Ovary (tissue), 10 donors: ENCODE results near the gene KBTBD4. TPM values are rescaled to one million over a fixed set of nuclear protein-coding genes. Genes with fewer than 3 reads are reported as not detected.

Source experiments
- DNase-seq, 5 donors: peaks; one replicate each; pipeline ENCODE4 v3.0.0-alpha.2; 2019 to 2020
- H3K27ac ChIP-seq, 2 donors: fragments of 200-600 bp; one replicate each; pipeline versions ENCODE4 v1.5.1 to v1.8.0; 2019 to 2022
- H3K27me3 ChIP-seq: fragments of 200-600 bp; one replicate; pipeline ENCODE4 v1.8.0; 2022
- H3K36me3 ChIP-seq: fragments of 200-600 bp; sonication (generic); one replicate; pipeline ENCODE4 v1.5.1; 2019
- H3K4me1 ChIP-seq: one replicate; pipeline ENCODE4 v1.8.1; 2013; ENCODE audit warnings: mild to moderate bottlenecking, moderate library complexity; ENCODE audit not compliant: insufficient read depth
- H3K4me3 ChIP-seq: fragments of 200-600 bp; sonication (generic); one replicate; pipeline ENCODE4 v1.5.1; 2017
- H3K9me3 ChIP-seq, 2 donors: fragments of 200-600 bp in 1 of 2; sonication (generic) in 1 of 2; one replicate each; pipeline versions ENCODE4 v1.5.1 to v1.8.1; 2013 to 2019; ENCODE audit warnings: mild to moderate bottlenecking in 1 of 2, moderate library complexity in 1 of 2
- EP300 ChIP-seq: sonication (generic); formaldehyde crosslinking; IDR thresholded peaks from one replicate; pipeline ENCODE4 v1.6.1; 2017; ENCODE audit warnings: antibody characterized with exemption
- POLR2A ChIP-seq: fragments of 450-650 bp; IDR thresholded peaks from one replicate; pipeline ENCODE4 v1.6.1; 2017; ENCODE audit warnings: antibody characterized with exemption, mild to moderate bottlenecking, moderate library complexity
- WGBS, 3 donors: extraction: QIAGEN DNeasy Blood & Tissue Kit in 1 of 3; methylation state at CpG; one replicate each; pipeline versions ENCODE4 v1.1.5 to v1.1.7; 2013 to 2017; 5-methylcytosine and 5-hydroxymethylcytosine counted together
- intact Hi-C, 4 donors: fragments of 100-400 bp; cut with DNase I; formaldehyde crosslinking; loops; one replicate each; pipeline versions ENCODE4 v1.11.0 to v1.15.1; 2022 to 2023
- long read RNA-seq, 3 donors: library from polyadenylated mRNA in 2 of 3; unstranded in 2 of 3; transcript quantifications; one replicate each; pipeline ENCODE4 v2.0.0 and lab custom pipeline, GENCODE V29; 2021 to 2026
- polyA plus RNA-seq, 2 donors: library from polyadenylated mRNA; stranded (reverse); fragments of 200-250 nt in 1 of 2; fragments of 350-450 nt in 1 of 2; fragmentation: Illumina TruSeq in 1 of 2; extraction: RNeasy Lipid Tissue Mini Kit (QIAGEN cat#74804) in 1 of 2; gene quantifications; one replicate each; pipeline ENCODE4 v1.2.3, GENCODE V29; 2013 to 2014
- total RNA-seq, 7 donors: library from RNA; depleted of rRNA in 2 of 7; stranded (reverse); fragments of >200 nt in 2 of 7; fragmentation: NEBNext Ultra II Directional in 3 of 7; extraction: Animal tissue kit (Norgen Biotek cat#: 25700) in 3 of 7; gene quantifications; one replicate each; pipeline versions ENCODE4 v1.1.0 to v1.2.4, GENCODE V29; 2016 to 2023
- TF ChIP-seq, protein P1 (sequence below), 3 donors: fragments of 450-650 bp in 2 of 3; fragments of 200-600 bp in 1 of 3; IDR thresholded peaks; one replicate each; pipeline versions ENCODE4 v1.5.1 to v1.8.0; 2016 to 2022; ENCODE audit warnings: antibody characterized with exemption in 3 of 3, mild to moderate bottlenecking in 1 of 3
- donor health status: DM: no; HTN: no; CAD: no; lungs with moderate emphysema.
- donor health status: DM: no; HTN: no; CAD: no.
- donor health status: Bipolar disorder and iron deficiency.
- donor health status: DM: yes; HTN: yes; CAD: no.
- donor health status: DM: no; HTN: no; CAD: no.
- donor health status: DM: yes; HTN: yes; CAD: no.

KBTBD4 gene
- 10 to 100 TPM; 14.4 to 21.6 (median 17.9) TPM for total RNA-seq
- polyA plus RNA-seq, result 10 to 100 TPM; 19.3 to 23.5 TPM
- long read RNA-seq, donor 1, transcript KBTBD4-209 (3 exons, 3,079 nt), result minor isoform, 12 of 182 reads
- long read RNA-seq, donor 1, transcript KBTBD4-202 (4 exons, 2,372 nt), result major isoform, 140 of 182 reads
- long read RNA-seq, donor 1, transcript KBTBD4-201 (4 exons, 2,460 nt), result minor isoform, 6 of 182 reads
- long read RNA-seq, donor 1, partial matches to known transcripts, result 0 of 182 reads
- long read RNA-seq, donor 1, other reads (novel, unspliced or antisense), result 24 of 182 reads
- long read RNA-seq, donor 2, transcript KBTBD4-209 (3 exons, 3,079 nt), result minor isoform, 5 of 19 reads
- long read RNA-seq, donor 2, transcript KBTBD4-202 (4 exons, 2,372 nt), result major isoform, 13 of 19 reads
- long read RNA-seq, donor 2, partial matches to known transcripts, result 0 of 19 reads
- long read RNA-seq, donor 2, other reads (novel, unspliced or antisense), result 0 of 19 reads
- long read RNA-seq, donor 3, transcript KBTBD4-209 (3 exons, 3,079 nt), result minor isoform, 6 of 68 reads
- long read RNA-seq, donor 3, transcript KBTBD4-202 (4 exons, 2,372 nt), result major isoform, 51 of 68 reads
- long read RNA-seq, donor 3, partial matches to known transcripts, result 0 of 68 reads
- long read RNA-seq, donor 3, other reads (novel, unspliced or antisense), result 8 of 68 reads

DNA sequence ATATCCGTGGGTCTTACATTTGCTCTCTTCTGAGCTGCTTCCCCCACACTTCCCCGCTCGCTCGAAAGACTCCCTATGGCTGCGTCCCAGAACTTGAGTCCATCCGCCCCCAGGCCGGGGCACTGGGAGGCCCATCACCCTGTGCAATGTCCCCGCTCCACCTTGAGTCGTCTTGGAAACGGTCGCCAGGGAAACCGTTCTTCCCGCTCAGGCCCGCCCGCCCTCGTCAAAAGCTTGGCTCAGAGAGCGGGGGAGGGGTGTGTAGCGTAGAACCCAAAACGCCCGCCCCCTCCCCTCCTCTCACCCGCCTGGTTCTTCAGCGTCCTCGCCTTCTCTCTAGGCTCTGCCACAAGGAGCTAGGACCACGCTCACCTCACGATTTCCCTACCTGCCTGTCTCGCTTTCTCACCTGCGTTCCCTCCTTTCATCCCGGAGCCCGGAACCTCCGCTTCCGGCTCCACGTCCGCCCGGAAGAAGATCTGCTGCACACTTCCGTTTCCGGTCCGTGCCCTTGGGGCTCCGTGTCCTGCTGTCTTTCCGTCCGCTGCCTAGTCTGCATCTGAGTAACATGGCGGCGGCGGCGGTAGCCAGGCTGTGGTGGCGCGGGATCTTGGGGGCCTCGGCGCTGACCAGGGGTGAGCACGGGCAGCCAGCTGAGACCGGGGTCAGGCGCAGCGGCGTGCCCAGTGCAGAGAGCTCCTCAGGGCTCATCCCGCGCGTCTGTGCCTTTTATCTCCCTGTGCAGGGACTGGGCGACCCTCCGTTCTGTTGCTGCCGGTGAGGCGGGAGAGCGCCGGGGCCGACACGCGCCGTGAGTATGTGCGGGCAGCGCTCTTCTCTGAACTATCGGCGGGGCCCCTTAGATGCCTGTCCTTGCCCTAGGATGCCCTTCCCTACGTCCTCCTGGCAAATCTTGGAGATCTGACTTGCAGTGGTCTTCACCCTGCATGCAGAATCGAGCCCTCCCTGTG, at the start of gene KBTBD4, which contains the start of gene NDUFS3:
TSS of gene KBTBD4 (minus strand) at position 447 of the 971 bp plus-strand sequence. CDS start at position 428, 19 bp downstream.
TSS of gene NDUFS3 (plus strand) at position 551 of the 971 bp plus-strand sequence. CDS start at position 569, 18 bp downstream.
- peak; percentile 81 to 91 (median 90) for DNase-seq
- peak within 1 kb of the TSS; percentile 74 to 84 for H3K27ac ChIP-seq
- H3K4me1 ChIP-seq, result peaks cover 6% of the 10 kb centered on the region
- H3K36me3 ChIP-seq, result no peaks in the 10 kb centered on the region
- peak; percentile 75 for TF ChIP-seq POLR2A
- no peak for TF ChIP-seq EP300
- TF ChIP-seq, protein P1, sequence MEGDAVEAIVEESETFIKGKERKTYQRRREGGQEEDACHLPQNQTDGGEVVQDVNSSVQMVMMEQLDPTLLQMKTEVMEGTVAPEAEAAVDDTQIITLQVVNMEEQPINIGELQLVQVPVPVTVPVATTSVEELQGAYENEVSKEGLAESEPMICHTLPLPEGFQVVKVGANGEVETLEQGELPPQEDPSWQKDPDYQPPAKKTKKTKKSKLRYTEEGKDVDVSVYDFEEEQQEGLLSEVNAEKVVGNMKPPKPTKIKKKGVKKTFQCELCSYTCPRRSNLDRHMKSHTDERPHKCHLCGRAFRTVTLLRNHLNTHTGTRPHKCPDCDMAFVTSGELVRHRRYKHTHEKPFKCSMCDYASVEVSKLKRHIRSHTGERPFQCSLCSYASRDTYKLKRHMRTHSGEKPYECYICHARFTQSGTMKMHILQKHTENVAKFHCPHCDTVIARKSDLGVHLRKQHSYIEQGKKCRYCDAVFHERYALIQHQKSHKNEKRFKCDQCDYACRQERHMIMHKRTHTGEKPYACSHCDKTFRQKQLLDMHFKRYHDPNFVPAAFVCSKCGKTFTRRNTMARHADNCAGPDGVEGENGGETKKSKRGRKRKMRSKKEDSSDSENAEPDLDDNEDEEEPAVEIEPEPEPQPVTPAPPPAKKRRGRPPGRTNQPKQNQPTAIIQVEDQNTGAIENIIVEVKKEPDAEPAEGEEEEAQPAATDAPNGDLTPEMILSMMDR (IDR thresholded peaks at IDR 0.05), result no peak
- WGBS, 3 donors, result 0 to 1% (median 0%) methylated on average over 68 to 72 of the region's 72 CpGs
- intact Hi-C loops, result no loop called here
- peak within 1 kb of the TSS; percentile 86 for H3K4me3 ChIP-seq
- H3K9me3 ChIP-seq, result no peaks in the 10 kb centered on the region
- H3K27me3 ChIP-seq, result no peaks in the 10 kb centered on the region

DNA sequence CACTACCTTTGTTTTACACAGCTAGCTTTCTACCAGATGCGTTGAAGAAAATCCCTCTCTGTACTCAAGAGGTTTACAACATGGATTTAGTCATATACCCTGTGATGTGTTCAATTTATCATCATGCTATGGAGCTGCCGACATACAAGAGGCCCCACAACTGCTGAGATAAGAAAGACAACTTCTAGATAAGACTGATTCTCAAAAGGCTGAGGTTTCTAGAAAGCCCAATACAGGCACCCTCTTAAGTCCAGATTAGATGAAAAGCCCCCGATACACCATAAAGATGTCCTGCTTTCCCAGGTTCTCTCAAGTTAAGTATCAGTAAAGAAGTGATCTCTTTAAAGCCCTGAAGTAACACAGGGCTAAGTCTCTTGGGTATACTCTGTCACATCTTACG, 49.3 kb upstream of the KBTBD4 start:
- H3K4me1 ChIP-seq, result no peaks in the 10 kb centered on the region
- H3K27me3 ChIP-seq, result no peaks in the 10 kb centered on the region
- H3K9me3 ChIP-seq, result no peaks in the 10 kb centered on the region
- DNase-seq, result no peak
- no peak overlapping the region for H3K4me3 ChIP-seq
- no peaks in the 10 kb centered on the region for H3K36me3 ChIP-seq
- intact Hi-C loops, result no loop called here
- TF ChIP-seq, protein P1 (IDR thresholded peaks at IDR 0.05), result no peak
- TF ChIP-seq POLR2A (no peak), EP300 (no peak)
- 82 to 84% (median 83%) methylated on average over 4 of the region's 4 CpGs for WGBS, 3 donors
- H3K27ac ChIP-seq, result no peak overlapping the region

DNA sequence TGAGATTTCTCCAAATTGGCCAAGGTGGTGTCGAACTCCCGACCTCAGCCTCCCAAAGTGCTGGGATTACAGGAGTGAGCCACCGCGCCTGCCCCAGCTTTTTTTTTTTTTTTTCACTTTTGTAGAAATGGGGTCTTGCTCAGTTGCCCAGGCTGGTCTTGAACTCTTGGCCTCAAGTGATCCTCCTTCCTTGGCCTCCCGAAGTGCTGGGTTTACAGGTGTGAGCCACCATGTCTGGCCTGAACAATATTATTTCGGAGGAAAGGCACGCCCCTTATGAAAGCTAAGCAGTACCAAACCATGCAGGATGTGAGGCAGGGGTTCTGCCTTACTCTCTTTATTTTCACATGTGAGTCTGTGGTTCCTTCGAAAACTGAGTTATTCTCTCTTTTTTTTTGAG, 47.5 kb upstream of the KBTBD4 start:
- Histone ChIP-seq H3K4me1 (no peaks in the 10 kb centered on the region), H3K27me3 (no peaks in the 10 kb centered on the region), H3K9me3 (no peaks in the 10 kb centered on the region), H3K36me3 (no peaks in the 10 kb centered on the region), H3K4me3 (no peak overlapping the region), H3K27ac (no peak overlapping the region)
- intact Hi-C loops, result no loop called here
- DNase-seq, result no peak
- no peak for TF ChIP-seq EP300
- TF ChIP-seq, protein P1 (IDR thresholded peaks at IDR 0.05), result no peak
- no peak for TF ChIP-seq POLR2A
- 89 to 98% (median 97%) methylated on average over 8 of the region's 8 CpGs for WGBS, 3 donors

DNA sequence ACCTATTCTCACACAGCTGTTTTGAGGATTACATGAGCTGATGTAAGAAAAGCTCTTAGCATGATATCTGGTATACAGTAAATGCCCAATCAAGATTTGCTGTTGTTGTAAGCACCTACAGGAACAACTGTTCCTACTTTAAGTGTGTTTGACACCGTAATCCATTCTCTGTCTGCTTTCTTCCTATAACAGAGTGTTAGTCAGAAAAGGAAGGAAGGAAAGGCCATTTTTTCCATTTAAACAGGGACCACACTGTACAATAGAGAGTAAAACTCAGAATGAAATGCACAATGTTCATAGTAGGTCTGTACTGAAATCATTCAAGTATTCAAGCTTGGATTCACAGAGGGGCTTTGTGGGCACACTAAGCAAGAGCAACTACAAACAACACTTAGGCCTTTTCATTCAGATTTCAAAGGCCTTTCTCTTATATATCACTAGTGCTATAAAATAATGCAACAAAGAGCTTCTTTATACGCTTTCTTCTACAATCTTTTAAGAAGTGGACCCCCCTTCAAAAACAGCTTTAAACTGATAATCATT, 42.1 kb upstream of the KBTBD4 start:
- WGBS, 3 donors, result 88 to 91% (median 90%) methylated on average over 2 of the region's 2 CpGs
- H3K4me3 ChIP-seq, result no peak overlapping the region

More for the DNA sequence above, 42.1 kb upstream of the KBTBD4 start:
- peaks cover 2% of the 10 kb centered on the region for H3K4me1 ChIP-seq
- no peaks in the 10 kb centered on the region for H3K9me3 ChIP-seq
- intact Hi-C loops, result no loop called here
- TF ChIP-seq, protein P1 (IDR thresholded peaks at IDR 0.05), result no peak
- no peak for TF ChIP-seq EP300
- TF ChIP-seq POLR2A, result no peak
- no peaks in the 10 kb centered on the region for H3K36me3 ChIP-seq
- H3K27ac ChIP-seq, result no peak overlapping the region
- no peak for DNase-seq
- no peaks in the 10 kb centered on the region for H3K27me3 ChIP-seq
